HG02610 (cell line): ENCODE measurements around the gene ALPL.
"Not testable (repeated sequence)": the region's sequence is repeated elsewhere in the genome, so short reads cannot be mapped to it uniquely, and the experiment has no call there.

Source experiments
- ATAC-seq: cut with Tn5 transposase; IDR thresholded peaks from one replicate; pipeline ENCODE4 v1.9.1; 2021; ENCODE audit warnings: mild to moderate bottlenecking, moderate library complexity; ENCODE audit not compliant: unreplicated experiment

Gene ALPL

DNA sequence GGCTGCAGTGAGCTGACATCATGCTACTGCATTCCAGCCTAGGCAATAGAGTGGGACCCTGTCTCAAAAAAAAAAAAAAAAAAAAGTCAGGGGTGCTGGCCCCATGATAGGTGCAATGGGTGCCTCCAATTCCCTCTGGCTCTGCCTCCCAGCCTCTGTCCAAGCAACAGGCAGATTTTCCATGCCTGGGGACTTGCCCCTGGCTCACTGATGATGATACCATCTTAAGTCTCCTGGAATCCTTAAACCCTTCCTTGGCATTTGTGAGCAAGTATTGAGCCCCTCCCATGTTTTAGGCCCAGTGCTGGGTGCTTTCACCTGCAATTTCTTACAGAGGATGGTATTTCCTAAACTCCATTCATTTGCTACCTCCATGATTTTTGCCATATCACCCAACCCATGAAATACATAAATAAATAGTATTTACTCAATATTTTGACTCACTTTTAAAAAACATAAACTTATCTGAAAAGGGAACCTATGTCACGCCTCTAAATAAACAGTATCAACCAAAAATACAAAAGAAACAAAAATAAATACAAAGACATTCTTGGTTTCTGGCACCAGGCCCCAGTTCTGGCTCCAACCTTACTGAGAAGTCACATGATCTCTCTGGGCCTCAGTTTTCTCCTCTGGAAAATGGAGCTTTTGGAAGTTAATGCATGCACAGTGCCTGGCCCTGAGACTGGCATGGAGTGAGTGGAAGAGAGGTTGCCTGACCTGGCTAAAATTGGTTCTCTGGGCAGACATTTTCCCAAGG is 1.5 kb upstream of the ALPL start:
- no peak for ATAC-seq

- no peak for ATAC-seq
Measured at GRCh38 chr1:21508580-21509350, 458 bp upstream of the ALPL start.

DNA sequence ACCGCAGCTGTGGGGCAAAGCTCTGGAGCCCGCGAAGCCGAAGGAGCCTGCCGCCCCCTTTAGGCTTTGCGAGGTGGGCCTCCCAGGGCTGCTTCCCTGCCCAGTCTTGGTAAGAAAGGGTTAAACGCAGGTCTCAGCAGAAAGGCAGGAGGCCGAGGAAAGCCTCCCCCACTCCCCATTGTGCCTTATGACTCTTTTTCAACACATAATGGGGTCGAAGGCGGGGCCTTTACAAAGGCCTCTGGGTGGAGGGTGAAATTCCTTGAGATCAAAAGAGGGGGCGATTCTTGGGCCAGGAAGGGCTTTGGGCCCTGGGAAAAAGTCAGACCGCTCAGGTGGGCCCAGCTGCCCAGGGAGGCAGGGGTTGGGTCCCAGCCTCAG is 880 bp downstream of the ALPL start:
- no peak for ATAC-seq

DNA sequence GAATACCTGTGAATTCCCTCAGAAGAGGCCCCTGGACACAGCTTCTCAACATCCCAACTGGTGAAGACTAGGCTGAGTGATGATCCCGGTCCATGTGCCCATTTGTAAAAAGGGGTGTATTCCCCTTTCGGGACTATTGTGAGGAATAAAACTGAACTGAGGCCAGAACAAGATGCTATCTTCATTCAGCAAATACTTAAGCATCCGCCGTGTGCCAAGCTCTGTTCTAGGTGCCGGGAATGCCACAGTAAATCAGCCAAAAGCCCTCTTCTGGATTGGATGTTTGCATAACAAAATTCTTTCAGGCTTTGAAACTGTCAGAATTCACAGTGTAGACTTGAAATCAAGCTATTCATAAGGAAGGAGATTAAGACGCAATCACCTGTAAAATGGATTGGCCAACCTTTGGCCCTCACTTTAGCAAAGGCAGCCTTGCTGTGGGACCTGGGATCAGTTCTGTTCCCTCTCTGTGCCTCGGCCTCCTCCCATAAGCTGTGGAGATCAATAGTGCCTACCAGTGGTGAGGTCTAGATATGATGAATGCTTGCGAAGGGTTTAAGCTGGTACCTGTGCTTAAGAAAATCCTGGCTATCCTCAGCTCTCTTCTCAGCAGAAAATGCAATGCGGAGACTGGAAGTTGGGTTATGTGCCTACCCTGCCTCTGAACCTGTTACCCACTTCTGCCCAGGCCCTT is 1.8 kb downstream of the ALPL start:
- no peak for ATAC-seq

- no peak for ATAC-seq
Measured at GRCh38 chr1:21511579-21512522, 2.6 kb downstream of the ALPL start.

- no peak for ATAC-seq
Measured at GRCh38 chr1:21514245-21514644, 5.0 kb downstream of the ALPL start.

DNA sequence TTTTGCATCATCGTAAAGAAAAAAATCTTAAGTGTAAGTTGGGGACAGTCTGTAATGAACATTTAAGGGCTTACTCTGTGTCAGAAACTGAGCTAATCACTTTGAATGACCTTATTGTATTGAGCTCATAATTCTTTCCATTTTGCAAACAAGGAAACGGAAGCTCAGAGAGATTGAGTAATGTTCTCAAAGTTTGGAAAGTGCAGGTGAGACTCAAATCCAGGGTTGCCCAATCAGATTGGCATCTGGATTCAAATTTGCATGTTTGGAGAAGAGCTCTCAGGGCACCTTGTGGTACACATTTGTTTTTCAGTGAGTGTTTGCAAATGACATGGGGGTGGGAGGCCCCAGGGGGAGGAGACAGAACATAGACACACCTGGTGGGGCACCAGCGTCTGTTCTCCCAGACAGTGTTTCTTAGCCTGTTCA is 8.0 kb downstream of the ALPL start:
- ATAC-seq, result no peak

DNA sequence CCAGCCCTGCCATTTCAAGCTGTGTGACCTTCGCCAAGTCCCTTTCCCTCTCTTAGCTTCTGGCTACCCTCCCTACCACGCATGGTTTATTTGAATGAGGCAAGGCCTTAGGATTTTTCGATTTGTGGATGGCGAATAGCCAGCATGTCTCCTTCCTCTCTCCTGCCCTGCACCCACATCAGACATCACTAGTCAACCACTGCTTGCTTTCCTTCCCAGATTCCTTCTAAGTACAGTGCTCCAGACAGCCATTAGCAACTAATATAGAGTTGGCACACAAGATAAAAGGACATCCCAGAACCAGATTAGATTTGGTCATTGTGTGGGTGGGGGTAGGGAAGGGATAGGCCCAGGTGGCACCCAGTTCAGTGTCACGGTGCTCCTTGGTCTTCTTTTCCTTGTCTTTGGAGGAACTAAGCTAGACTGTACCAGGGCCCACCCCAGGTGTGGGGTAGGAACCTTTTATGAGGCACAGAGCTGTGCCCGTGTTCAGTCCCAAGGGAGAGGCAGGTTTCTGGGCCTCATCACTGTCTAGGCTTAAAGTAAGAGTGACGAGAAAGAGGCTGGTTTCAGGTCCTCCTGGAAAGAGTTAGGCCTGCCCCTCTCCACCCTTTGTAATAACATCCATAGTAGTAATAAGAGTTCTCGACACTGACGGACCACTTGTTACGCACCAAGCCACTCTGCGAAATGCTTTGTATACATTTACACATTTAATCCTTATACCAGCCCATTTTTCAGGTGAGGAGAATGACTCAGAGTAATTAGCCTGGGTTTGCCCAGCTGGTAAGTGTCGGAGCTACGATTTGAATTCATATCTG is 8.6 kb downstream of the ALPL start:
- ATAC-seq, result no peak

- no peak for ATAC-seq
Measured at GRCh38 chr1:21518774-21519455, 9.7 kb downstream of the ALPL start.

DNA sequence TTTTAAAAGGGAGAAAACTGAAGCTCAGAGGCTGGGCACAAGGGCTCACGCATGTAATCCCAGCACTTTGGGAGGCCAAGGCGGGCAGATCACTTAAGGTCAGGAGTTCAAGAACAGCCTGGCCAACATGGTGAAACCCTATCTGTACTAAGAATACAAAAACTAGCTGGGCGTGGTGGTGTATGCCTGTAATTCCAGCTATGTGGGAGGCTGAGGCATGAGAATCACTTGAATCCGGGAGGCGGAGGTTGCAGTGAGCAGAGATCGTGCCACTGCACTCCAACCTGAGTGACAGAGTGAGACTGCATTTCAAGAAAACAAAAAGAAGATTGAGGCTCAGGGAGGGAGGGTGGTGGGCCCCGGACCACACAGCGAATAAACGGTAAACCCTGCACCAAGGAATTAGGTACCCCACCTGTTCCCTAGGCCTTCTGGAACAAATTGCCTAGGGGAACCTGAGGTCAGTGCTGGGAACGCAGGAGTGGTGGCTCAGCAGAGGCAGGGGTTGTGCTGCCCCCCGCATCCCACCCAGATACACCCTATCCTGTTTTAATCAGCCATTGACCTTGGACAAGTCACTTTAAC is 10.4 kb downstream of the ALPL start:
- ATAC-seq, result not testable (repeated sequence)

DNA sequence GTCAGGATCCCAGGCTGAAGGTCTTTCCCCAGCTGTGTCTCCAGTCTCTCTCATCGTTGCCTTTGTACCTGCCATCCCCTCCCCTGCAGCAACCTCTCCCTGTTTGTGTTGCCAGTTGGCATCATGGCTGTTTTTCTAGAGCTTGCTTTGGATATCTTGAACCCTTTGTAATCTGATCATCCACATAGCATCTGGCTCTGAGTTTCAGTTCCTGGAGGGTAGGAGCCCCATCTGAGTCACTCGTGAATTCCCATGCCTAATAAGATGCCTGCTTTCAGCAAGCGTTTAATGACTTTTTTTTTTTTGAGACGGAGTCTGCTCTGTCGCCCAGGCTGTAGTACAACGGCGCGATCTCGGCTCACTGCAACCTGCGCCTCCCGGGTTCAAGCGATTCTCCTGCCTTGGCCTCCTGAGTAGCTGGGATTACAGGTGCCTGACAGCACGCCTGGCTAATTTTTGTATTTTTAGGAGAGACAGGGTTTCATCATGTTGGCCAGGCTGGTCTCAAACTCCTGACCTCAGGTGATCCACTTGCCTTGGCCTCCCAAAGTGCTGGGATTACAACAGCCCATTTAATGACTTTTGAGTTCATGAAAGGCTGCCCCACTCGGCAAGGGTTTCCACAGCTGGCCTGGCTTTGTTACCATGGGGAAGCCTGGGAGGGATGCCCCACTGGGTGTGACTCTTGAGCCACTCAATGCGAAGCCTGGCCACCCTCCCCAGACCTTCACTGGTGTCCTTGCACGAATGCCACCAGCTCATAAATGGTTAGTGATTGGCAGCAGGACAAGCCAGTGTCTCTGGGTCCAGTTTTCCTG is 11.9 kb downstream of the ALPL start:
- ATAC-seq, result no peak

DNA sequence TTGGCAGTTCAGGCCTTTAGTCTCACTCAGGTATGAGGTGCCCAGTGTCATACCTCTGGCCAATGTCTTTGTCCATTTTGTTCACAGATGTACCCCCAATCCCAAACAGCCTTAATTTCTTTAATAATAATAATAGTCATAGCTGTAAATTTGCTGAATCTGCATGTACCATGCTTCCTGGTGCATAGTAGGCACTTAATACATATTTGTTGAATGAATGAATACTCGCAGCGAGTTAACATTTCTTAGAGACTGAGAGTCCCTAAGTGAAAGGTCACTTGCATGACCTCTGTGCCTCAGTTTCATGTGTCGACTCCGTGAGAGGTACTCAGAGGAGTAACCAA is 12.5 kb downstream of the ALPL start:
- no peak for ATAC-seq

GRCh38 chr1:21522525-21523038 is 13.4 kb downstream of the ALPL start:
- ATAC-seq, result no peak

GRCh38 chr1:21523297-21523813 is 14.1 kb downstream of the ALPL start:
- ATAC-seq, result no peak

GRCh38 chr1:21524220-21524619 is 15.0 kb downstream of the ALPL start:
- ATAC-seq, result no peak

DNA sequence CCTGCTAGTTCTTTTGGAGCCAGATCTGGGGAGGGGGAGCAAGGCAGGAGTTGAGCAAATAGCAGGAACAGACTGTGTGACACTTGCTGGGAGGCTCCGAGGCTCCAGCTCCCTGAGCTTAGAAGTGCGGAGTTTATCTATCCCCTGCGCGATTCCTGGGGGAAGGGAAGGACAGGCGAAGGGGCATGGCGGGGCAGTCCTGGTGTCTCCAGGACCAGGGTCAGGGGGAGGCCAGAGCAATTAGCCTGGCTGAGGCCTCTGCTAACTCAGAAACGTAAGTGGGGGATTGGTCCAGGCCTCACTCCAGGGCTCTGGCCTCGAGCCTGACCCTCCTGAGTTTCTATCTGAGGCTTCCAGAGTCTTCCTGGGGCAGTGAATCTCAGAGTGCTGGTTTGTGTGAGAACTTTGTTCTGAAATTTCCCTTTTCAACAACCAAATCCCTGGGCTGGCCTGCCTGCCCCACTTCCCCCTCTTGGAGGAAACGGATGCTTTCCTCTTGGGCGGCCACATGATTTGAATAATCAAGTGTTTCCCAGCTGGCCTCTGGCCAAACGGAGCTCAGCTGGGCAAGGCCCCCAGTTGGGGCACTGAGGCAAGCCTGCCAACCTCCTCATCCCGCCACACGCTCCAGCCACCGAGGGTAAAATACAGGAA is 15.6 kb downstream of the ALPL start:
- ATAC-seq, result no peak

- ATAC-seq, result no peak
Measured at GRCh38 chr1:21525340-21525717, 16.1 kb downstream of the ALPL start.
